Heart right ventricle (tissue), 16 donors: ENCODE data around the gene COL5A1. TPM values are rescaled to one million over a fixed set of nuclear protein-coding genes. Genes with fewer than 3 reads are reported as not detected.

ENCODE experiments used
- ATAC-seq, 8 donors: fragments of 200-7000 bp; cut with Tn5 transposase; one replicate each; pipeline ENCODE4 v1.9.1; 2020; ENCODE audit warnings: mild to moderate bottlenecking in 8 of 8, moderate library complexity in 8 of 8, moderate number of reproducible peaks in 1 of 8
- DNase-seq, 2 donors: peaks; one replicate each; pipeline ENCODE4 v3.0.0-alpha.2; 2020
- H3K27ac ChIP-seq, 10 donors: fragments of 200-600 bp; sonication (generic) in 2 of 10; one replicate each; pipeline versions ENCODE4 v1.5.0 to v1.8.0; 2020 to 2022; ENCODE audit warnings: mild to moderate bottlenecking in 3 of 10
- H3K27me3 ChIP-seq, 7 donors: fragments of 200-600 bp; one replicate each; pipeline ENCODE4 v1.8.0; 2021 to 2022; ENCODE audit warnings: mild to moderate bottlenecking in 2 of 7
- H3K36me3 ChIP-seq, 9 donors: fragments of 200-600 bp; sonication (generic) in 1 of 9; one replicate each; pipeline versions ENCODE4 v1.5.0 to v1.8.0; 2020 to 2022; ENCODE audit warnings: mild to moderate bottlenecking in 2 of 9
- H3K4me1 ChIP-seq, 9 donors: fragments of 200-600 bp; sonication (generic) in 1 of 9; one replicate each; pipeline versions ENCODE4 v1.5.0 to v1.8.0; 2020 to 2022; ENCODE audit warnings: mild to moderate bottlenecking in 4 of 9
- H3K4me3 ChIP-seq, 10 donors: fragments of 200-600 bp; sonication (generic) in 2 of 10; one replicate each; pipeline versions ENCODE4 v1.5.0 to v1.8.0; 2020 to 2022; ENCODE audit warnings: mild to moderate bottlenecking in 7 of 10, moderate library complexity in 2 of 10
- H3K9me3 ChIP-seq, 11 donors: fragments of 200-600 bp in 10 of 11; sonication (generic) in 2 of 11; one replicate each; pipeline versions ENCODE4 v1.5.0 to v1.8.0; 2013 to 2022; ENCODE audit warnings: mild to moderate bottlenecking in 2 of 11, control low read depth in 1 of 11, moderate library complexity in 1 of 11
- WGBS, 2 donors: extraction: QIAGEN DNeasy Blood & Tissue Kit; methylation state at CpG; one replicate each; pipeline ENCODE4 v1.1.7; 2013; ENCODE audit warnings: inconsistent platforms in 1 of 2; 5-methylcytosine and 5-hydroxymethylcytosine counted together
- intact Hi-C, 10 donors: fragments of 100-400 bp; cut with DNase I; formaldehyde crosslinking; loops; one replicate each; pipeline versions ENCODE4 v1.11.1 to v1.14.2; 2022
- polyA plus RNA-seq, 2 donors: library from polyadenylated mRNA; stranded (reverse); fragments of 200-250 nt; gene quantifications; one replicate each; pipeline ENCODE4 v1.2.3, GENCODE V29; 2013
- total RNA-seq, 10 donors: library from RNA; stranded (reverse); fragmentation: NEBNext Ultra II Directional in 3 of 10; extraction: Animal tissue kit (Norgen Biotek cat#: 25700) in 3 of 10; gene quantifications; one replicate each; pipeline versions ENCODE4 v1.2.1 to v1.2.4, GENCODE V29; 2021 to 2023
- TF ChIP-seq, protein P1 (sequence below), 9 donors: fragments of 200-600 bp; sonication (generic) in 2 of 9; IDR thresholded peaks; one replicate each; pipeline versions ENCODE4 v1.5.0 to v1.8.0; 2021 to 2022; ENCODE audit warnings: antibody characterized with exemption in 9 of 9, mild to moderate bottlenecking in 5 of 9, moderate library complexity in 1 of 9
- donor health status: Arrhythmogenic right ventricular cardiomyopathy.
- donor health status: ischemic (EF 13 %, LVEDD 7.1; RV severe dilation, severe dysfunction).
- donor health status: healthy with polysubstance abuse.
- donor health status: DM: no; HTN: yes; CAD: no.
- donor health status: DM: no; HTN: no; CAD: no.
- donor health status: ischemic (EF 25% LVEDD 6.9; RV normal size, moderate dysfunction).
- donor health status: ischemic (EF 25% LVEDD 5.7; RV mildly dilated, moderate dysfunction).
- donor health status: healthy.
- donor health status: DM: yes; HTN: yes; CAD: no.
- donor health status: Ischemic cardiomyopathy.
- donor health status: ischemic (EF 35%, LVEDD 5.7; RV mildly dilated, moderate dysfunction).
- donor health status: nonischemic (EF 11% LVEDD 7.7; RV severe dilation, severe dysfunction).
- donor health status: DM: yes; HTN: yes; CAD: no.
- donor health status: PGD.
- donor health status: ischemic (EF 29% LVEDD 5.4; RV normal size, mild dysfunction).
- donor health status: nonischemic (EF 23%, LVEDD 6.1; RV moderate dilation, normal function).

COL5A1 gene
- total and polyA plus RNA-seq, 12 donors, result 8.1 to 60.0 (median 13.3) TPM

DNA sequence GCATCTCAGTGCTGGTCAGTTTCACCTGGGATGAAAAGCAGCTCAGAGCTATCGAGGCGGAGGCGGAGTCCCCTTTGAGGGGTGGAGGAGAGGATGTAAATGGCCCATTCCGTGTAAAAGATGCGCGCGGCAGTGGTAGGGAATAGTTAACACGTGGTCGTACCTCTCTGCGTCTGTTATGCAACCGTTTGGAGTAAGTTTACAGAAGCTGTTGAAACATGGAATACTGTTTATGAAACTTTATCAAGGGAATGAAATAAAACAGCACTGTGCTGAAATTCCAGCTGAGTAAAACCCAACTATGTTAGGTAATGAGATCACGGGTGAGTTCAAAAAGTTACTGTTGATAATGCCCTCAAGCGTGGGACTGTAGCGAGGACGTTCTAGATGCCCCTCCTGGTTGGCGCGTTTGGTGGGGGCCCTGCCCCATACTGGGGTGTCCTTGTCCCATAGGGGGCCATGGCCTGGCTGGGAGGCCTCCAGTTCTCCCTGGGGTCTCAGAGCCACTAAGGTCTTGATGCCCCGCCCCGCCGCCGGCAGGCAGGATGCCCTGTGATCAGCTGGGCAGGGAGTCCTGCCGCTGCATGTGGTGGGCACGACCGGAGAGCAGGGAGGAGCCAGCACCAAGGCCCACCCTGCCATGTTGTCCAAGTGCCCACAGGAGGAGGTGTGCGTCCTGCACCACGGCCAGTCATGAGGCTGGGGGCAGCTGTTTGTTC lies 90.9 kb downstream of the COL5A1 start:
- WGBS, 2 donors, result 74 to 75% methylated on average over 26 of the region's 26 CpGs
- intact Hi-C loops, result loop anchor here in 3 of 10 donors (10.0 kb wide), 2 partner anchors 278 to 558 kb away; no protein-coding TSS in a partner anchor

DNA sequence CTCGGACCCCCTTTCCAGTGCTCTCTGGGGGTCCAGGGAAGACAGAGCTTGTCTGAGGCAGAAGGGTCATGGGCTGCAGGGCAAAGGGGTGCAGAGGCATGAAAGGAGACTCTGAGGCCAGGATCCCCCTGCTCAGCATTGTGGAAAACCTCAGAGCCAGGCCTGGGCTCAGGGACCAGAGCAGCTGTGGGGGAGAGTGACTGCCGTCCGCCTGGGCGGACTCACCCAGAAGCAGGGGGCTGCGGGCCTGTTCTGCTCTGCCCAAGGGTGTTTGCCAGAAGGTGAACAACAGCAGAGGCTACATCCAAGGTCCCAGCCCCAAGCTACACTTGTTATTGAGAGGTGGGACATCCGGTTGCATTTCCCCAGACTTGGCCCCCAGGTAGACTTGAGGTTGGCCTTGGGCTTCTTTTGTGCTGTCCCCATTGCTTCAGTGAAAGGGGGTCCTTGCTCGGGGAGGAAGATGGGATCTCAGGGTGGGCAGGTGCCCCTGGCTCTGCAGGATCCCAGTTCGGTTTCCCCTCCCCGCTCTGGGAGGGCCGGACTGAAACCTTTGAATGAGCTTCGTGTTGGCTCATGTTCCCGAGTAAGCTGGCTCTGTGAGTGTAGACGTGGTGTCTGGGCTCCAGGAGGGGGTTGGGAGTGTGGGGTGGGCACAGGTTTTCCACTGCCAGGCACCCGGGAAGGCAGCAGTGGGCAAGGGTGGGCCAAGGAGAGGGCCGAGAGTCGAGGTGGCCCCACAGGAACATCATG lies 92.1 kb downstream of the COL5A1 start:
- Histone ChIP-seq H3K9me3 (no peaks in the 10 kb centered on the region), H3K27me3 (no peaks in the 10 kb centered on the region), H3K36me3 (peaks cover 0 to 19% (median 0%) of the 10 kb centered on the region in 9 donors), H3K27ac (peak overlapping the region in 5 of 10 donors; percentile 65 to 87 (median 77)), H3K4me3 (no peak overlapping the region), H3K4me1 (peaks cover 11 to 79% (median 37%) of the 10 kb centered on the region in 9 donors)
- no peak for ATAC-seq
- no peak for DNase-seq
- intact Hi-C loops, result loop anchor here in 4 of 10 donors (2.0 to 10.0 kb wide), 3 partner anchors 25 to 559 kb away; no protein-coding TSS in a partner anchor
- WGBS, 2 donors, result 86 to 90% methylated on average over 16 of the region's 16 CpGs
- TF ChIP-seq, protein P1, sequence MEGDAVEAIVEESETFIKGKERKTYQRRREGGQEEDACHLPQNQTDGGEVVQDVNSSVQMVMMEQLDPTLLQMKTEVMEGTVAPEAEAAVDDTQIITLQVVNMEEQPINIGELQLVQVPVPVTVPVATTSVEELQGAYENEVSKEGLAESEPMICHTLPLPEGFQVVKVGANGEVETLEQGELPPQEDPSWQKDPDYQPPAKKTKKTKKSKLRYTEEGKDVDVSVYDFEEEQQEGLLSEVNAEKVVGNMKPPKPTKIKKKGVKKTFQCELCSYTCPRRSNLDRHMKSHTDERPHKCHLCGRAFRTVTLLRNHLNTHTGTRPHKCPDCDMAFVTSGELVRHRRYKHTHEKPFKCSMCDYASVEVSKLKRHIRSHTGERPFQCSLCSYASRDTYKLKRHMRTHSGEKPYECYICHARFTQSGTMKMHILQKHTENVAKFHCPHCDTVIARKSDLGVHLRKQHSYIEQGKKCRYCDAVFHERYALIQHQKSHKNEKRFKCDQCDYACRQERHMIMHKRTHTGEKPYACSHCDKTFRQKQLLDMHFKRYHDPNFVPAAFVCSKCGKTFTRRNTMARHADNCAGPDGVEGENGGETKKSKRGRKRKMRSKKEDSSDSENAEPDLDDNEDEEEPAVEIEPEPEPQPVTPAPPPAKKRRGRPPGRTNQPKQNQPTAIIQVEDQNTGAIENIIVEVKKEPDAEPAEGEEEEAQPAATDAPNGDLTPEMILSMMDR (IDR thresholded peaks at IDR 0.05), result no peak

More for the DNA sequence above, 90.9 kb downstream of the COL5A1 start:
- TF ChIP-seq, protein P1 (IDR thresholded peaks at IDR 0.05), result no peak
- Histone ChIP-seq H3K27me3 (no peaks in the 10 kb centered on the region), H3K36me3 (peaks cover 0 to 20% (median 0%) of the 10 kb centered on the region in 9 donors), H3K9me3 (no peaks in the 10 kb centered on the region), H3K4me1 (peaks cover 11 to 80% (median 37%) of the 10 kb centered on the region in 9 donors), H3K4me3 (no peak overlapping the region), H3K27ac (peak overlapping the region in 7 of 10 donors; percentile 26 to 87 (median 60))
- ATAC-seq, result peak in 3 of 8 donors; percentile 5 to 14 (median 5)
- DNase-seq, result no peak

DNA sequence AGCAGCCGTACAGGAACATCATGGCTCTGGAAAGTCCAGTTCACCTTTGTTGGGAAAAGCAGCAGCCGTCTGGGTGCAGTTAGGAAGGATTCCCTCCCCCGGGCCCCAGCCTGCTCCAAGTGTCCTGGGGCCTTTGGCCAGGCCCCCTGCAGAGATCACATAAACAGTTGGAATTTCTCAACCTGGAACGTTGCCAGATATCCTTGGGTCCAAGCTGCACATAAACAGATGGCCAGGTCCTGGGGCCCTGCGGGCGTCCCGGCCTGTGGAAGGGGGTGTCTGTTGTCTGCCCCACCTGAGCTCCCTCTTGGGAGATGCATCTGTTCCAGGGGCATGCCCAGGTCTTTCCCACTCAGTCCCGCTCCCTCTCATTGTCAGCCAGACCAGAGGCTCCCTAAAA lies 92.7 kb downstream of the COL5A1 start:
- intact Hi-C loops, result loop anchor here in 4 of 10 donors (2.0 to 10.0 kb wide), 3 partner anchors 25 to 559 kb away; no protein-coding TSS in a partner anchor
- no peaks in the 10 kb centered on the region for H3K27me3 ChIP-seq
- WGBS, 2 donors, result 45 to 48% methylated on average over 8 of the region's 8 CpGs
- peaks cover 11 to 83% (median 37%) of the 10 kb centered on the region in 9 donors for H3K4me1 ChIP-seq
- H3K36me3 ChIP-seq, result peaks cover 0 to 21% (median 0%) of the 10 kb centered on the region in 9 donors
- no peak overlapping the region for H3K4me3 ChIP-seq
- peak overlapping the region in 6 of 10 donors; percentile 1 to 87 (median 76) for H3K27ac ChIP-seq
- no peak for DNase-seq
- no peak for ATAC-seq
- no peaks in the 10 kb centered on the region for H3K9me3 ChIP-seq
- TF ChIP-seq, protein P1 (IDR thresholded peaks at IDR 0.05), result no peak
